ENCODE data around the gene CACNG4. TPM values are rescaled to one million over a fixed set of nuclear protein-coding genes. Genes with fewer than 3 reads are reported as not detected.

Gene CACNG4
- 1.2 TPM for total RNA-seq (ENCODE audit: insufficient read depth, low replicate concordance)

- no peak for DNase-seq (ENCODE audit: low spot score)
These were observed at the start of gene CACNG4 for GRCh38 chr17:66963909-66964771. Gene CACNG4 (plus strand): TSS chr17:66964707. CDS start chr17:66964912, 205 bp downstream.

- DNase-seq (ENCODE audit: low spot score): no peak
These were observed 49.3 kb upstream of the CACNG4 start for GRCh38 chr17:66915204-66915611.

- DNase-seq (ENCODE audit: low spot score): no peak
These were observed 48.7 kb upstream of the CACNG4 start for GRCh38 chr17:66915792-66916191.

- DNase-seq (ENCODE audit: low spot score): no peak
These were observed 47.6 kb upstream of the CACNG4 start for GRCh38 chr17:66916946-66917345.

- no peak for DNase-seq (ENCODE audit: low spot score)
These were observed 45.6 kb upstream of the CACNG4 start for GRCh38 chr17:66918896-66919295.

- no peak for DNase-seq (ENCODE audit: low spot score)
These were observed 44.1 kb upstream of the CACNG4 start for GRCh38 chr17:66920435-66920834.

- DNase-seq (ENCODE audit: low spot score): no peak
These were observed 43.6 kb upstream of the CACNG4 start for GRCh38 chr17:66920950-66921349.

- no peak for DNase-seq (ENCODE audit: low spot score)
These were observed 40.6 kb upstream of the CACNG4 start for GRCh38 chr17:66923886-66924285.

- no peak for DNase-seq (ENCODE audit: low spot score)
These were observed 38.6 kb upstream of the CACNG4 start for GRCh38 chr17:66925811-66926500.

GRCh38 chr17:66928949-66929348 lies 35.6 kb upstream of the CACNG4 start:
- no peak for DNase-seq (ENCODE audit: low spot score)

GRCh38 chr17:66929591-66929990 lies 34.9 kb upstream of the CACNG4 start:
- DNase-seq (ENCODE audit: low spot score): no peak

GRCh38 chr17:66930933-66931332 lies 33.6 kb upstream of the CACNG4 start:
- DNase-seq (ENCODE audit: low spot score): no peak

GRCh38 chr17:66932311-66932710 lies 32.2 kb upstream of the CACNG4 start:
- DNase-seq (ENCODE audit: low spot score): no peak

GRCh38 chr17:66934040-66934439 lies 30.5 kb upstream of the CACNG4 start:
- no peak for DNase-seq (ENCODE audit: low spot score)

GRCh38 chr17:66935717-66936116 lies 28.8 kb upstream of the CACNG4 start:
- DNase-seq (ENCODE audit: low spot score): no peak

GRCh38 chr17:66938656-66939055 lies 25.9 kb upstream of the CACNG4 start:
- no peak for DNase-seq (ENCODE audit: low spot score)

- DNase-seq (ENCODE audit: low spot score): no peak
These were observed 24.9 kb upstream of the CACNG4 start for GRCh38 chr17:66939461-66940114.

GRCh38 chr17:66941249-66941648 lies 23.3 kb upstream of the CACNG4 start:
- DNase-seq (ENCODE audit: low spot score): no peak

- no peak for DNase-seq (ENCODE audit: low spot score)
These were observed 22.6 kb upstream of the CACNG4 start for GRCh38 chr17:66941773-66942450.

- DNase-seq (ENCODE audit: low spot score): no peak
These were observed 21.8 kb upstream of the CACNG4 start for GRCh38 chr17:66942451-66943264.

GRCh38 chr17:66943484-66943883 lies 21.0 kb upstream of the CACNG4 start:
- no peak for DNase-seq (ENCODE audit: low spot score)

Data from umbilical cord (tissue), 2 donors.